Stimulated activated CD4-positive, alpha-beta T cell treated with anti-CD3 and anti-CD28 coated beads, TNF-alpha, amount 100 ng/mL, for 1 hour (primary cell): ENCODE results near the gene RALGAPA1.
"Not testable (repeated sequence)": the region's sequence is repeated elsewhere in the genome, so short reads cannot be mapped to it uniquely, and the experiment has no call there.

Experiments used
- DNase-seq, 3 donors: peaks; one replicate each; pipeline ENCODE4 v3.0.0-alpha.2; 2020; ENCODE audit warnings: low read depth in 3 of 3, low spot score in 1 of 3

RALGAPA1 gene

GRCh38 chr14:35766036-35766699 lies 42.9 kb downstream of the RALGAPA1 start:
- no peak for DNase-seq

GRCh38 chr14:35761922-35762321 lies 47.2 kb downstream of the RALGAPA1 start:
- DNase-seq = no peak

GRCh38 chr14:35760143-35760542 lies 49.0 kb downstream of the RALGAPA1 start:
- no peak for DNase-seq

GRCh38 chr14:35758523-35759129 lies 50.5 kb downstream of the RALGAPA1 start:
- DNase-seq = no peak

- no peak for DNase-seq
Observed at GRCh38 chr14:35754671-35755070, 54.4 kb downstream of the RALGAPA1 start.

GRCh38 chr14:35752380-35752779 lies 56.7 kb downstream of the RALGAPA1 start:
- no peak for DNase-seq

GRCh38 chr14:35750202-35750904 lies 58.7 kb downstream of the RALGAPA1 start:
- DNase-seq = no peak

GRCh38 chr14:35747379-35747778 lies 61.7 kb downstream of the RALGAPA1 start:
- DNase-seq = no peak

- DNase-seq = no peak
Observed at GRCh38 chr14:35742442-35742841, 66.7 kb downstream of the RALGAPA1 start.

- DNase-seq = no peak
Observed at GRCh38 chr14:35742032-35742371, 67.1 kb downstream of the RALGAPA1 start.

GRCh38 chr14:35741345-35742031 lies 67.6 kb downstream of the RALGAPA1 start:
- DNase-seq = no peak

- no peak for DNase-seq
Observed at GRCh38 chr14:35740215-35740614, 68.9 kb downstream of the RALGAPA1 start.

- DNase-seq = not testable (repeated sequence)
Observed at GRCh38 chr14:35735163-35735562, 73.9 kb downstream of the RALGAPA1 start.

- not testable (repeated sequence) for DNase-seq
Observed at GRCh38 chr14:35733510-35733909, 75.6 kb downstream of the RALGAPA1 start.

GRCh38 chr14:35730871-35731270 lies 78.2 kb downstream of the RALGAPA1 start:
- no peak for DNase-seq

GRCh38 chr14:35727764-35728163 lies 81.3 kb downstream of the RALGAPA1 start:
- DNase-seq = no peak

- no peak for DNase-seq
Observed at GRCh38 chr14:35725930-35726329, 83.2 kb downstream of the RALGAPA1 start.

- DNase-seq = no peak
Observed at GRCh38 chr14:35715079-35715478, 94.0 kb downstream of the RALGAPA1 start.

- DNase-seq = no peak
Observed at GRCh38 chr14:35712466-35712865, 96.6 kb downstream of the RALGAPA1 start.

GRCh38 chr14:35708062-35708461 lies 101.0 kb downstream of the RALGAPA1 start:
- DNase-seq = no peak

GRCh38 chr14:35705636-35706035 lies 103.5 kb downstream of the RALGAPA1 start:
- DNase-seq = no peak
